Hepatocyte (in vitro differentiated cells): ENCODE data around the gene SLMAP.

Source experiments
- EZH2 ChIP-seq: fragments of 200-600 bp; sonication (generic); IDR thresholded peaks from 2 replicates; pipeline ENCODE4 v1.6.1; 2016; ENCODE audit warnings: antibody characterized with exemption, mild to moderate bottlenecking, borderline replicate concordance
- EZH2phosphoT487 ChIP-seq: fragments of 200-600 bp; sonication (generic); IDR thresholded peaks from one replicate; pipeline ENCODE4 v1.6.1; 2018; ENCODE audit warnings: antibody characterized with exemption, mild to moderate bottlenecking, low read depth, moderate library complexity; ENCODE audit not compliant: unreplicated experiment, severe bottlenecking
- TF ChIP-seq, protein P1 (sequence below): fragments of 200-600 bp; sonication (generic); IDR thresholded peaks from 2 replicates; pipeline ENCODE4 v1.5.1; 2016; ENCODE audit warnings: antibody characterized with exemption, mild to moderate bottlenecking; ENCODE audit not compliant: poor library complexity

DNA sequence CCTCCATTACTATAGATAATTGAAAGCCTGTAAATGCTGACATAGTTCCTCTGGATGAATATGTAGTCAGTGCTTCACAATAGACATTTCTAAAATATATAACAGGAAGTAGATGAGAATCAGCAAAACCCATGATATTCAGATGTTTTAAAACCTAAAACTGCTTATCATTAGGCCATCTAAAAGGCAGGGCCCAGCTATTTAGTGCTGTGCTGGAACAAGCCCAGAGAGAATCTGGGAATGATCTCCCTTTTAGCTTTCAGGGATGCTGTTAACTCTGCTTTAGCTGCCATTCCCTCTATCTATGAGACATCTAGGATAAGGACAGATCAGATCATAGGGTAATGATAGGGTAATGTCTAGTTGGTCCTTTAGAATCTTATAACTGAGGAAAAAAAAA lies 106.8 kb downstream of the SLMAP start:
- TF ChIP-seq, protein P1, sequence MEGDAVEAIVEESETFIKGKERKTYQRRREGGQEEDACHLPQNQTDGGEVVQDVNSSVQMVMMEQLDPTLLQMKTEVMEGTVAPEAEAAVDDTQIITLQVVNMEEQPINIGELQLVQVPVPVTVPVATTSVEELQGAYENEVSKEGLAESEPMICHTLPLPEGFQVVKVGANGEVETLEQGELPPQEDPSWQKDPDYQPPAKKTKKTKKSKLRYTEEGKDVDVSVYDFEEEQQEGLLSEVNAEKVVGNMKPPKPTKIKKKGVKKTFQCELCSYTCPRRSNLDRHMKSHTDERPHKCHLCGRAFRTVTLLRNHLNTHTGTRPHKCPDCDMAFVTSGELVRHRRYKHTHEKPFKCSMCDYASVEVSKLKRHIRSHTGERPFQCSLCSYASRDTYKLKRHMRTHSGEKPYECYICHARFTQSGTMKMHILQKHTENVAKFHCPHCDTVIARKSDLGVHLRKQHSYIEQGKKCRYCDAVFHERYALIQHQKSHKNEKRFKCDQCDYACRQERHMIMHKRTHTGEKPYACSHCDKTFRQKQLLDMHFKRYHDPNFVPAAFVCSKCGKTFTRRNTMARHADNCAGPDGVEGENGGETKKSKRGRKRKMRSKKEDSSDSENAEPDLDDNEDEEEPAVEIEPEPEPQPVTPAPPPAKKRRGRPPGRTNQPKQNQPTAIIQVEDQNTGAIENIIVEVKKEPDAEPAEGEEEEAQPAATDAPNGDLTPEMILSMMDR: no peak
- no peak for TF ChIP-seq EZH2phosphoT487
- no peak for TF ChIP-seq EZH2
